Activated T-helper 1 cell treated with Interleukin-2 at 50 U/mL for 16 hours (primary cell): ENCODE results near the gene SLC46A3.
A peak's percentile ranks its signal among the peaks of the same experiment; 100 is the strongest.

Source experiments
- DNase-seq: peaks from one replicate; pipeline ENCODE4 v3.0.0-alpha.2; 2020; ENCODE audit warnings: low read depth

Gene SLC46A3

GRCh38 chr13:28680541-28680940 is 38.2 kb downstream of the SLC46A3 start:
- DNase-seq = no peak

GRCh38 chr13:28679628-28680027 is 39.1 kb downstream of the SLC46A3 start:
- DNase-seq = no peak

DNA sequence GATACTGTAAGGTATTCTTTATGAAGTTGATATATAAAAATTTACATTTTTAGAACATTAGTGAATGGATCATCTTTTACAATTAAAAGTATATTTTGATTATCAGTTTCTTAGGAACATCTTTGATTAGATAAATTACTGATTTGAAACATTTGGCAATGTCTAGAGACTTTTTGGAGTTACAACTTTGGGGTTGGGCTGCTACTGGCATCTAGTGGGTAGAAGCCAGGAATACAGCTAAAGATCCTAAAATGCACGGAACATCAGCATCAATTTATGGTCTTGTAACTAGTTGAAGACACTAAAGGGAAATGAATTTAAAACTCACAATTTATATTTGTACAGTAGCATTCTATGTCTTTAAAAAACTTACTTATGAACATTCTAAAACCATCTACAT is 40.0 kb downstream of the SLC46A3 start:
- DNase-seq = no peak

DNA sequence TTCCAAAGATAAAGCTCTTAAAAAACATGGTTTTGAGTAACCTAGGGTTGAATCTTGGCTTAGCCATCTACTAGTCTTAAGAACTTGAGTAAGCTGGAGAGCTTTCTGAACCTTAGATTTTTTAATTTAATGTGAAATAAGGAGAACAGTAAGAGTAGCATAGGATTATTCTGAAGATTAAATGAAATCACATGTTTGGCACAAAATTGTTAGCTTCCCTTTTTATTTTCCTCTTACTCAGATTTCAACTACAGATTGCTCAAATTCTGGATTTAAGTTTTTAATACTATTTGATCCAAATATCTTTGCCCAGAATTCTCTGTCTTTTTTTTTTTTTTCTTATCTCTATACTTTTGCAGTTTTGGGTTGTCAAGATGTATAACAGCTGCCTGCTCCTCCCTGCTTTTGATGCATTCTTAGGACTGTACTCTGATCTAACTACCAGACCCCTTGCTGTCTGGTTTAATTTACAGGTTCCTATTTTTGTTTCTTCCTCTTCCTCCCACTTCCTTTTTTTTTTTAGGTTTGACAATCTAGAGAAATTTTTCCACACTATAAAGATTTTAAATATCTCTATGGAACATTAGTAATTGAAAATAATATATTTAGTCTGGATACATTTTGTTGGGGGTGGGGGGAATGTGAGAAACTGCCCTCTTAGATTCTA is 47.5 kb downstream of the SLC46A3 start:
- DNase-seq = no peak

- DNase-seq = no peak
Observed at GRCh38 chr13:28666897-28667488, 51.8 kb downstream of the SLC46A3 start.

GRCh38 chr13:28659621-28659970 is 59.2 kb downstream of the SLC46A3 start:
- DNase-seq = no peak

DNA sequence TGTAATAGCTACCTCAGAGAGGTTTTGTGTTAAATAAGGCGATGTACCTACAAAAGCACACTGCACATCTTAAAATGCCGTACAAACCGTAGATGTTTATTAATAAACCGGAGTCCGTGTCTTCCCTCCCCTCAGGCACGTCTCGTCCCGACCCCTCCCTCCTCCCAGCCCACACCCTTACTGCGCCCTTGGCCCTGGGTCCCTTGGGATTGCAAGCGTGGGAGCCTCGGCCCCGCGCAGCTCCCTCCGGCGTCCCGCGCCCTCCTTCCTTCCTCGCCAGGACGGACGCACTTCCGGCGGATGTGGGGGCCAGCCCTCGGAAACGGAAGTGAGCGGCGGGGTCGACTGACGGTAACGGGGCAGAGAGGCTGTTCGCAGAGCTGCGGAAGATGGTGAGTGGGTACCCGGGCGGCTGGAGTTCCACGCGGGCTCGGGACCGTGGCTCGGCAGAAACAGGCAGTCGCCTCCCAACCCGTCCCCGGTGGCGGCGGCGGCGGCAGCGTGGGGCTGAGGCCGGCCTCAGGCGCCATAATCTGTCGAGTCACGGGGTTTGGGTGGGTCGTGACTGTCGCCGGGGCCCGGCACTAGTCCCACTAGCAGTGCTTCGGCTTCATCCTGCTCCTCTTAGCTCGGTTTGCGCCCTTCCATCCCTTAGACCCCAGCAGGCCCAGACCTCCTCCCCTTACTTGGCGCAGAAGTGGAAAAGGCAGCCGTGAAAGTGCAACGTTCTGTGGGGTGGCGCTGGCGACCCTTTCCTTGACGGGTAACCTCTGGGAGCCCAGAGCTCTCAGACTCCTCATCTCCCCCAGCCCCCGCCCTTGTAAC is 59.8 kb downstream of the SLC46A3 start, which contains the start of gene POMP:
TSS of gene POMP (plus strand) at position 335 of the 825 bp plus-strand sequence. CDS start at position 390, 55 bp downstream.
- peak; percentile 91 for DNase-seq

DNA sequence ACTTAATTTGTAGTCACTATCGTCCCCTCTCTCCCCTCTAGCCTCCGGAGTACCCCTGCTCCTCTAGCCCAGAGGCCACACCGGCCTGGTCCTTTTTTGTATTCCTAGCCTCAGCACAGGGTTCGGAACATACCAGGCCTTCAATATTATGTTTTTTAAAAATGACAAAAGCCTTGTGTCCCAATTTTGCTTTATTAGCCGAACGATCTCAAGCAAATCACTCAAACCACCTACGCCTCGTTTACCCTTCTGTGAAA is 60.3 kb downstream of the SLC46A3 start:
- DNase-seq = no peak

- no peak for DNase-seq
Observed at GRCh38 chr13:28657784-28658538, 60.8 kb downstream of the SLC46A3 start.

GRCh38 chr13:28655561-28655960 is 63.2 kb downstream of the SLC46A3 start:
- DNase-seq = no peak

DNA sequence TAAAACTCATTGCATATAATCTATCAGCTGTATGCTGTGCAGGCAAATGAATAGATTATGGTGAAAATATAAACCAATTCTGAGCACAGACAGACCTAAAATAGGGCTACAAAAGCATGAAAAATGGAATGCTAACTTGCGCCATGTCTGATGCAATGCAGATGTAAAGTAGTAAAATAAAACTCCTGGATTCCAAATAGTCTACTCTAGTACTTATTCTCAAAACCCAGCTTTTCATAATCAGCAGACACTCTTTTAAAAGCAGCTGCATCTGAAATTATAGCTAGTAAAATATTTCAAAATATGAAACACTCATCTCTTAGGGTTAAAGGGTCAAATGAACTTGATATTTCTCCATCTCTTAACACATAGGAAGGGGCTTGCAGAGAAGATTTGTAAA is 64.5 kb downstream of the SLC46A3 start:
- DNase-seq = no peak

DNA sequence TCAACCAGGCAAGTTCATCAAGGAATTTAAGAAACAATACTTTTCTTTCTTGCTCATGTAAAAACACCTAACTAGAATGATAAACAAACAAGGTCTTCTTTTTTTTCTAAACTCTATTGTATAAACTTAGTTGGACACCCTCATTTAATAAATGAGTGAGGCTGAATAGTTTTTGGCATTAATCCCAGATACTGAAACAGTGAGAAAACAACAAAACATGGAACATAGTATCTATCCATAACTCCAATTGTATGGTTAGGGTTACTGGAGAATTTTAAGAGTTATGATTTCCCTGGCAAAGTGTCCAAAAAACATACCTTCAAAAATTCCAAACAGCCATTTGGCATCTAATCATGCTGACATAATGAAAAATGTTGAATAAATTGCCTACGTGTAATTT is 65.7 kb downstream of the SLC46A3 start:
- DNase-seq = no peak

- DNase-seq = no peak
Observed at GRCh38 chr13:28651810-28652401, 66.9 kb downstream of the SLC46A3 start.

- DNase-seq = no peak
Observed at GRCh38 chr13:28650284-28650683, 68.5 kb downstream of the SLC46A3 start.
